GM10266 (cell line): Measurements from ENCODE around the gene TMPRSS6.

Experiments used
- DNase-seq: peaks from one replicate; pipeline ENCODE4 v3.0.0; 2012; ENCODE audit errors: extremely low spot score
- TF ChIP-seq, protein P1 (sequence below): IDR thresholded peaks from 2 replicates; pipeline ENCODE4 v1.5.1; 2012; ENCODE audit warnings: mild to moderate bottlenecking, low read depth; ENCODE audit not compliant: control insufficient read depth, insufficient read depth; ENCODE audit errors: missing control alignments

Gene TMPRSS6

DNA sequence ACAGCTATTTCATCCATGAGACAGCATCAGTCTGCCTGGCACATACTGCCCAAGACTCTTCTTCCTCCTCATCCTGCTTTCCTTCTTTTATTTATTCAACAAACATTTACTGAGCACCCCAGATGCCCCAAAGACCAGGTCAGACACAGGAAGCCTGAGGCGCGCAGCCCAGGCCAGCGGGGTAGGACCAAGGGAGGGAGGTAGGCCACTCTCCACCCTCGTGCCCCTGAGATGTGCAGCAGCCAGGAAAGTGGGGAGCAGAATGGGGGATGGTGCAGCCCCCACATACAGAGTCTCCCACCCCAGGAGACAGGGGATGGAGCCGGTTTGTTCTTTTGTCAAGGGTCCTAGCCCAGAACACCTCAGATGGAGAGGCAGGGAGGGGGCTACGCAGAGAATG, 44.4 kb upstream of the TMPRSS6 start:
- DNase-seq = no peak
- TF ChIP-seq, protein P1, sequence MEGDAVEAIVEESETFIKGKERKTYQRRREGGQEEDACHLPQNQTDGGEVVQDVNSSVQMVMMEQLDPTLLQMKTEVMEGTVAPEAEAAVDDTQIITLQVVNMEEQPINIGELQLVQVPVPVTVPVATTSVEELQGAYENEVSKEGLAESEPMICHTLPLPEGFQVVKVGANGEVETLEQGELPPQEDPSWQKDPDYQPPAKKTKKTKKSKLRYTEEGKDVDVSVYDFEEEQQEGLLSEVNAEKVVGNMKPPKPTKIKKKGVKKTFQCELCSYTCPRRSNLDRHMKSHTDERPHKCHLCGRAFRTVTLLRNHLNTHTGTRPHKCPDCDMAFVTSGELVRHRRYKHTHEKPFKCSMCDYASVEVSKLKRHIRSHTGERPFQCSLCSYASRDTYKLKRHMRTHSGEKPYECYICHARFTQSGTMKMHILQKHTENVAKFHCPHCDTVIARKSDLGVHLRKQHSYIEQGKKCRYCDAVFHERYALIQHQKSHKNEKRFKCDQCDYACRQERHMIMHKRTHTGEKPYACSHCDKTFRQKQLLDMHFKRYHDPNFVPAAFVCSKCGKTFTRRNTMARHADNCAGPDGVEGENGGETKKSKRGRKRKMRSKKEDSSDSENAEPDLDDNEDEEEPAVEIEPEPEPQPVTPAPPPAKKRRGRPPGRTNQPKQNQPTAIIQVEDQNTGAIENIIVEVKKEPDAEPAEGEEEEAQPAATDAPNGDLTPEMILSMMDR = no peak

DNA sequence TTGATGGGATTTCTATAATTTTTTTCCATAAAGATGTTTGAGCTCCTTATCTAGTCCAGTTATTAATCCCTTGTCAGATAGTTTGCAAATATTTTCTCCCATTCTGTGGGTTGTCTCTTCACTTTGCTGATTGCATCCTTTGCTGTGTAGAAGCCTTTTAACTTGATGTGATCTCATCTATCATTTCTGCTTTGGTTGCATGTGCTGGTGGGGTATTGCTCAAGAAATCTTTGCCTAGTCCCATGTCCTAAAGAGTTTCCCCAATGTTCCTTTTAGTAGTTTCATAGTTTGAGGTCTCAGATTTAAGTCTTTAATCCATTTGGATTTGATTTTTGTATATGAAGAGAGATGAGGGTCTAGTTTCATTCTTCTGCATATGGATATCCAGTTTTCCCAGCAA, 41.9 kb upstream of the TMPRSS6 start:
- DNase-seq = no peak
- TF ChIP-seq, protein P1 = no peak

DNA sequence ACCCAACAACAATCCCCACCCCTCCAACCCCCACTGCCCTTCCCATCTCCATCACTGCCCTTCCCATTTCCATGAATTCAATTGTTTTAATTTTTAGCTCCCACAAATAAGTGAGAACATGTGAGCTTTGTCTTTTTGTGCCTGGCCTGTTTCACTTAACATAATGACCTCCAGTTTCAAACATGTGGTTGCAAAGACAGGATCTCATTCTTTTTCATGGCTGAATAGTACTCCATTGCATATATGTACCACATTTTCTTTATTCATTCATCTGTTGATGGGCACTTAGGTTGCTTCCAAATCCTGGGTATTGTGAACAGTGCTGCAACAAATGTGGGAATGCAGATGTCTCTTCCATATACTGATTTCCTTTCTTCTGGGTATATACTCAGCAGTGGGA, 41.2 kb upstream of the TMPRSS6 start:
- no peak for DNase-seq
- TF ChIP-seq, protein P1 = no peak

DNA sequence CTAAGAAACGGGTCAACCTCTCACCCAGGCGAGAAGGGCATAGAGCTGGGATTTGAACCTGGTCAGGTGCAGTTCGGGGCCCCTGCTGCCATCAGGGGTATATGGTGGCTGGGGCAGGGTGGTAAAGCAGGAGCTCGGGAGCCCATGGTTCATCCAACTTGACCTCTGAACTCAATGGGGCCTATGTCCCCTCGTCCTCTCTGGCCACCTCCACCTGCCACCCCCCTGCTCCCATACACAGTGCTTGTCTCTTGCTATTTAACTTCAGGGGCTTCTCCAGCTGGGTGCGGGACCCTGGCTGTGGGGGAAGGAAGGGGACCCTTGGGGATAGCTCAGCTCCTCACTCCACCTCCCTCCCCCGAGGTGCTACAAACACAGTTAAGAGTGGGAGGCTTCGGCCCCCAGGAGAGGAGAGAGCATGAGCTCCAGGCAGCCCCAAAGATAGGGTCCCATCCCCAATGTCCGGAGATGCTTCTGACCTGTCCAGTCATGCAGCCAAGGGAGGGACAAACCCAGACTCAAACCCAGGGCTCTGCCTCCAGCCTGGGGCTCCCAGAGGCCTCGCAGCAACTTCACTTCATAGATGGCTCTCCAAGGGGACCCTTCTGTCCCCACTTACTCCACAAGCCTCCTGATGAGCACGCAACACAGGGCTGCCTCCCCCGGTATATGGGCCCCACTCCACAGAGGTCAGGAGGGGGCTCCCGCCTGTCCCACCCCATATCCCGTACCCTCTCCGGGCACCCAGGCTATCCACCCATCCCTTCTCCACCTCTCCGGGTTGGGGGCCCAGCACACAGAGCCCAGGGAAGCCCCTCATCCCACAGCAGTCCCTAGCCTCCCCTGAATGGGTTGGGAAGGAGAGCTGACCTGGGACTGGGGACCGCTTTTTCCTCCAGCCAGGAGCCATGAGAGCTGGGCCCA, 39.5 kb upstream of the TMPRSS6 start:
- DNase-seq = no peak
- TF ChIP-seq, protein P1 = no peak

DNA sequence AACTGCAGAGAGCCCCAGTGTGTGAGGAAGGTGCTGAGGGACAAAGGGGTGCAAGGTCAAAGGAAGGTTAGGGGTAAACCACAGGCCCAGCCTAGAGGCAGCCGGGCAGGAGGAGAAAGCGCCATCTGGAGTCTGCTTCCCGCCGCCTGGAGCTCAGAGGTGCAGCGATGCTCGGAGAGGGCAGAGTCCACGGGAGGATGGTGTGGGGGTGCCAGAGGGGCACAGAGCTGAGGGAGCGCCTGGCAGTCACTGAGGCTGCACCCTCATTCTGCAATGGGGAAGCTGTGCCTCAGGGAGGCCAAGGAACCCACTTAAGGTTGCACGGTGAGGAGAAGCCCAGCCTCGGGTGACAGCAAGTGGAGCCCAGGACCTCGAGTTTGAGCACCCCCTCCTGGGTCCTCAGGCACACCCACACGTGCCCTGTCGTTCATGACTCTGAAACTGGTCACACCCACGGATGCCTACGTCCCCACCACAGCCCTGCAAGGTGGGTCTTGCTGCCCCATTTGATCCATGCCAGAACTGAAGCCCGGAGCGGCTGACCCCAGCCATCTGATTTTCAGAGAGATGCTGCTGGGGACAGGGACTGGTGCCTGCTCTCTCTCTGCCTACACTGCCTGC, 38.6 kb upstream of the TMPRSS6 start:
- TF ChIP-seq, protein P1 = peak; percentile 43
- DNase-seq = no peak

DNA sequence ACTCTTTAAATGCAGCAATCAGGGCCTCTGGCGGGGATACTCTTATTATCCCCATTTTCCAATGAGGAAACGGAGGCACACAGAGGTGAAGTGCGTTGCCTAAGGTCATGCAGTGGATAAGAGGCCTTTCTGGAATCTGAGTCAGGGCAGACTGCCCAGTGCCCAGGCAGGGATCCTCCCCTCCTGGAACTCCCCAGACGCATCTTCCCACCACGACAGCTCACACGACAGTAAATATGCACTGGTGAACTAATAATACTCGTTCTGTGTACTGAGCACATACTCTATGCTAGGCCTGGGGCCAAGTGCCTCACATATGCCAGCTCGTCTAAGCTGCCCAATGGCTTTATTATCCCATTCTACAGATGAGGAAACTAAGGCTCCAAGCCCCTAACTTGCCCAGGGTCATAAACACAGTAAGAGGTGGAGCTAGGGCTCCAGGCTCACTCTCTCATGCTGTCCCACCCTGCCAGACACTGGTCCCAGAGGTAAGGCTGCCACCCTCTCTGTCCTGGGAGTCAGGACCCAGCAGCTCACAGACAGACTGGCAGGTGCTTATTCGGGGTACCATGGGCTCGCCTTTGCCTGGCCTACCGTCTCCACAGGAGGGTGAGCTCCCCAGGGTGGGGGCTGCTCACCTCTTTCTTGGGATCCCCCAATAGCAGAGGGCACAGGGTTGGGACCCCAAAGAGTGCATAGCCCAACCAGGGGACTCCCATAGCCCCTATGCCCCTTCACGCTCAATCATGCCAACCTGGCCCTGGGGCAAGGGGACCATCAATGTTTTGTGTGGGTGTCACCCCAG, 37.9 kb upstream of the TMPRSS6 start:
- DNase-seq = no peak
- TF ChIP-seq, protein P1 = no peak
